Gastrocnemius medialis (tissue), 4 donors: ENCODE data around the gene XKR7. TPM values are rescaled to one million over a fixed set of nuclear protein-coding genes. Genes with fewer than 3 reads are reported as not detected.

Source experiments
- ATAC-seq, 2 donors: fragments of 150-250 bp; one replicate each; pipeline ENCODE4 v1.9.1; 2016
- DNase-seq, 2 donors: peaks; one replicate each; pipeline ENCODE4 v3.0.0-alpha.2; 2019
- H3K27ac ChIP-seq, 4 donors: fragments of 200-600 bp; sonication (generic); 1 replicate in 1 of 4; 2 replicates in 3 of 4; pipeline ENCODE4 v1.5.1; 2016 to 2018; ENCODE audit warnings: mild to moderate bottlenecking in 2 of 4, moderate library complexity in 1 of 4
- H3K27me3 ChIP-seq, 3 donors: fragments of 200-600 bp; sonication (generic) in 2 of 3; 1 replicate in 1 of 3; 2 replicates in 2 of 3; pipeline versions ENCODE4 v1.5.1 to v1.6.0; 2016 to 2019; ENCODE audit warnings: mild to moderate bottlenecking in 1 of 3, moderate library complexity in 1 of 3
- H3K36me3 ChIP-seq, 2 donors: fragments of 200-600 bp; sonication (generic) in 1 of 2; one replicate each; pipeline ENCODE4 v1.5.1; 2017 to 2018
- H3K4me1 ChIP-seq, 2 donors: fragments of 200-600 bp; sonication (generic) in 1 of 2; one replicate each; pipeline ENCODE4 v1.5.1; 2016 to 2017; ENCODE audit warnings: mild to moderate bottlenecking in 2 of 2
- H3K4me3 ChIP-seq, 4 donors: fragments of 200-600 bp; sonication (generic) in 3 of 4; 1 replicate in 1 of 4; 2 replicates in 3 of 4; pipeline ENCODE4 v1.5.1; 2016 to 2019; ENCODE audit warnings: mild to moderate bottlenecking in 2 of 4
- H3K9me3 ChIP-seq, 3 donors: fragments of 200-600 bp; sonication (generic) in 2 of 3; 1 replicate in 1 of 3; 2 replicates in 2 of 3; pipeline ENCODE4 v1.5.1; 2016 to 2019
- CTCF ChIP-seq, 5 experiments: fragments of 450-650 bp in 3 of 5; fragments of 200-600 bp in 2 of 5; sonication (generic) in 2 of 5; IDR thresholded peaks in 4 of 5; conservative IDR thresholded peaks in 1 of 5; 1 replicate in 4 of 5; 2 replicates in 1 of 5; pipeline ENCODE4 v1.5.1; 2016 to 2019; ENCODE audit warnings: antibody characterized with exemption in 5 of 5, mild to moderate bottlenecking in 3 of 5, moderate library complexity in 3 of 5
- POLR2A ChIP-seq, 2 donors: fragments of 450-650 bp; IDR thresholded peaks; one replicate each; pipeline ENCODE4 v1.6.1; 2017; ENCODE audit warnings: antibody characterized with exemption in 2 of 2, mild to moderate bottlenecking in 2 of 2, moderate library complexity in 2 of 2
- in situ Hi-C, 4 donors: fragments of 200-750 bp; cut with MboI; loops; one replicate each; pipeline versions ENCODE4 v1.15.0 to v1.8.0; 2017; ENCODE audit warnings: low sequenced_read_pairs in 4 of 4
- intact Hi-C: fragments of 100-400 bp; cut with DNase I; formaldehyde crosslinking; loops from one replicate; pipeline ENCODE4 v1.15.1; 2023; ENCODE audit warnings: low total_unique reads
- total RNA-seq, 4 donors: library from RNA; depleted of rRNA; stranded (reverse); fragments of >200 nt; gene quantifications; one replicate each; pipeline versions ENCODE4 v1.1.0 to v1.2.3, GENCODE V29; 2016

XKR7 gene
- total RNA-seq, 4 donors from 2014 or later: not detected

DNA sequence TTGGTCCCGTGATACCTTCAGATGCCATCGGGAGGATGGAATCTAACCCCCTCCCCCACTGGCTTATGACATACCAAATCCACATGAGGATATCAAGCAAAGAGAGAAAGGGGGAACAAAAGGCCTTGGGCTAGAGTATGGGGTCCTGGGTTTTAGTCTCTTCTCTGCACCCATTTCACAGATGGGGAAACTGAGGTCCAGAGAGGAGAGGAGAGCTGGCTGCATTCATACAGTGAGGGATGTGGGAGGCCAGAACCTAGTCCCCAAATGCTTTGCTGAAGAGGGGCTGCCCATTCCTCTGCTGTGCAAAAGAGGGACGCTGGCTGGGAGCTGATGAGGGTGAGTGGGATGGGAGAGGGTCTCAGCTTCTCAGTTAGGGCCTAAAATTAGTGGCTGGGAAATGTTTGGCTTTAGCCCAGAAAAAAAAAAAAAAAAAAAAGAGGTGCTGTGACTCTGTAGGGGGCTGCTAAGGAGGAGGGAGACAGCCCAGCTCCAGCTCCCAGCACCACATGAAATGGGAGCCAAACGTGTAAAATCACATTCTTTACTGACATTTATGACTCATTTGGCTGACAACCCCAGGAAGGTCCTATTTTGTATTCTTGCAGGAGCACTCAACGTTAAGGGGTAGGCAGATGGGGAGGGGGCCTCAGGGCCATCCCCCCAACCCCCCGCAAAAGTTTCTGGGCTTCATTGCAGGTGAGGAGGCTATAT, 11.9 kb downstream of the XKR7 start:
- no peaks in the 10 kb centered on the region for H3K36me3 ChIP-seq
- H3K9me3 ChIP-seq: no peaks in the 10 kb centered on the region
- no peaks in the 10 kb centered on the region for H3K4me1 ChIP-seq
- in situ Hi-C loops (no loop called here), intact Hi-C loops (no loop called here)
- ATAC-seq (no peak), DNase-seq (no peak)
- H3K4me3 ChIP-seq: no peak overlapping the region
- H3K27ac ChIP-seq: no peak overlapping the region
- TF ChIP-seq POLR2A (IDR thresholded peaks at IDR 0.05) (no peak), CTCF (IDR thresholded peaks at IDR 0.05 in 4 of 5, conservative IDR thresholded peaks at IDR 0.05 in 1 of 5) (no peak)
- peaks cover 3 to 8% (median 7%) of the 10 kb centered on the region in 3 donors for H3K27me3 ChIP-seq

DNA sequence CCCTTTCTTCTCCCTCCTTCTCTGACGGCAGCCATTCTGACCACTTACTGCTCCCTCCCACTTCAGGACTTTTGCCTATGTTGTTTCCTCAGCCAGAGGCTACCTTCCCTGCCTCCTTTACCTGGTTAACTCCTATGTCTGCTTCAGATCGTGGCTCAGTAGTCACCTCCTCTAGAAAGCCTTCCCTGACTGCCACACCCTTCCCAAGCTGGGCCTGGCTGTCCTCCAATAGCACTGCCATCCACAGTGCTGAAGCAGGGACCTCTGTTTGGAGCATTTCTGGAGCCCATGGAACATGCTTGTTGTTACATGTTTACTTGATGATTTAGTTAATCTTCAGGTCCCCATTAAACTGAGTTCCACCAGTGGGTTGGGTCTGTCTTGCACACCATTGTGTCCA, 13.8 kb downstream of the XKR7 start:
- H3K4me3 ChIP-seq: no peak overlapping the region
- H3K36me3 ChIP-seq: no peaks in the 10 kb centered on the region
- DNase-seq (no peak), ATAC-seq (no peak)
- intact Hi-C loops (no loop called here), in situ Hi-C loops (no loop called here)
- H3K27me3 ChIP-seq: peaks cover 0 to 7% (median 3%) of the 10 kb centered on the region in 3 donors
- no peak overlapping the region for H3K27ac ChIP-seq
- H3K4me1 ChIP-seq: no peaks in the 10 kb centered on the region
- TF ChIP-seq CTCF (IDR thresholded peaks at IDR 0.05 in 4 of 5, conservative IDR thresholded peaks at IDR 0.05 in 1 of 5) (no peak), POLR2A (IDR thresholded peaks at IDR 0.05) (no peak)
- H3K9me3 ChIP-seq: no peaks in the 10 kb centered on the region

- ATAC-seq (no peak), DNase-seq (no peak)
- H3K27me3 ChIP-seq: peaks cover 0 to 2% (median 0%) of the 10 kb centered on the region in 3 donors
- no peaks in the 10 kb centered on the region for H3K9me3 ChIP-seq
- no peaks in the 10 kb centered on the region for H3K4me1 ChIP-seq
- H3K36me3 ChIP-seq: no peaks in the 10 kb centered on the region
- H3K4me3 ChIP-seq: no peak overlapping the region
- intact Hi-C loops (no loop called here), in situ Hi-C loops (no loop called here)
- no peak overlapping the region for H3K27ac ChIP-seq
- no peak for TF ChIP-seq POLR2A (IDR thresholded peaks at IDR 0.05)
- TF ChIP-seq CTCF (IDR thresholded peaks at IDR 0.05 in 4 of 5, conservative IDR thresholded peaks at IDR 0.05 in 1 of 5): no peak
These were observed 17.1 kb downstream of the XKR7 start for GRCh38 chr20:31984981-31985471.

GRCh38 chr20:31987744-31988143, 19.8 kb downstream of the XKR7 start:
- DNase-seq (no peak), ATAC-seq (no peak)
- no peaks in the 10 kb centered on the region for H3K4me1 ChIP-seq
- in situ Hi-C loops (no loop called here), intact Hi-C loops (no loop called here)
- no peak overlapping the region for H3K27ac ChIP-seq
- H3K9me3 ChIP-seq: no peaks in the 10 kb centered on the region
- H3K27me3 ChIP-seq: peaks cover 0 to 2% (median 0%) of the 10 kb centered on the region in 3 donors
- no peak overlapping the region for H3K4me3 ChIP-seq
- H3K36me3 ChIP-seq: no peaks in the 10 kb centered on the region
- TF ChIP-seq POLR2A (IDR thresholded peaks at IDR 0.05) (no peak), CTCF (IDR thresholded peaks at IDR 0.05 in 4 of 5, conservative IDR thresholded peaks at IDR 0.05 in 1 of 5) (no peak)
